Right forelimb (tissue), 1 donor: Measurements from ENCODE around the gene HEATR9.

Experiments
- DNase-seq: peaks from one replicate; pipeline ENCODE4 v3.0.0-alpha.2; 2018

HEATR9 gene

GRCh38 chr17:35864853-35865252 lies 3.8 kb downstream of the HEATR9 start:
- DNase-seq = no peak

GRCh38 chr17:35856603-35857002 lies 12.1 kb downstream of the HEATR9 start:
- DNase-seq = no peak

- no peak for DNase-seq
Measured at GRCh38 chr17:35855965-35856364, 12.7 kb downstream of the HEATR9 start.

- no peak for DNase-seq
Measured at GRCh38 chr17:35849469-35850348, 19.0 kb downstream of the HEATR9 start.

- no peak for DNase-seq
Measured at GRCh38 chr17:35847633-35848373, 20.9 kb downstream of the HEATR9 start.

- DNase-seq = no peak
Measured at GRCh38 chr17:35847006-35847405, 21.7 kb downstream of the HEATR9 start.

GRCh38 chr17:35846055-35846809 lies 22.5 kb downstream of the HEATR9 start:
- DNase-seq = no peak

GRCh38 chr17:35844547-35844946 lies 24.1 kb downstream of the HEATR9 start:
- no peak for DNase-seq

- no peak for DNase-seq
Measured at GRCh38 chr17:35843698-35844097, 25.0 kb downstream of the HEATR9 start.

- no peak for DNase-seq
Measured at GRCh38 chr17:35842239-35842638, 26.5 kb downstream of the HEATR9 start.

- no peak for DNase-seq
Measured at GRCh38 chr17:35841505-35841904, 27.2 kb downstream of the HEATR9 start.

- DNase-seq = no peak
Measured at GRCh38 chr17:35841101-35841500, 27.6 kb downstream of the HEATR9 start.

- DNase-seq = no peak
Measured at GRCh38 chr17:35825206-35825605, 43.5 kb downstream of the HEATR9 start.

- DNase-seq = no peak
Measured at GRCh38 chr17:35821308-35821707, 47.4 kb downstream of the HEATR9 start.

- no peak for DNase-seq
Measured at GRCh38 chr17:35819455-35819854, 49.2 kb downstream of the HEATR9 start.

- no peak for DNase-seq
Measured at GRCh38 chr17:35817196-35817595, 51.5 kb downstream of the HEATR9 start.

GRCh38 chr17:35816723-35817122 lies 52.0 kb downstream of the HEATR9 start:
- no peak for DNase-seq

GRCh38 chr17:35812456-35812855 lies 56.2 kb downstream of the HEATR9 start:
- DNase-seq = no peak

GRCh38 chr17:35811759-35812158 lies 56.9 kb downstream of the HEATR9 start:
- DNase-seq = no peak

- DNase-seq = no peak
Measured at GRCh38 chr17:35809855-35810461, 58.7 kb downstream of the HEATR9 start.

- peak; percentile 95 for DNase-seq
Measured at GRCh38 chr17:35808962-35809854, 59.5 kb downstream of the HEATR9 start, which contains the start of gene TAF15. TAF15 (plus strand) TSS chr17:35809484; CDS start chr17:35809570, 86 bp downstream.
